ENCODE results near the gene HOMER3. TPM values are rescaled to one million over a fixed set of nuclear protein-coding genes. Genes with fewer than 3 reads are reported as not detected.

The HOMER3 gene
- total RNA-seq, 2 donors from 2014 or later, result 13.6 to 39.8 TPM

- DNase-seq (ENCODE audit: low spot score), result no peak
- no peaks in the 10 kb centered on the region for H3K27me3 ChIP-seq
- H3K36me3 ChIP-seq, result peaks cover 29% of the 10 kb centered on the region
These were observed 28.1 kb downstream of the HOMER3 start for GRCh38 chr19:18912933-18913332.

GRCh38 chr19:18910801-18911436 lies 30.1 kb downstream of the HOMER3 start:
- Histone ChIP-seq H3K4me3 (no peak overlapping the region), H3K4me1 (peaks cover 0 to 6% of the 10 kb centered on the region in 2 donors), H3K27me3 (no peaks in the 10 kb centered on the region), H3K27ac (no peak overlapping the region), H3K9me3 (no peaks in the 10 kb centered on the region), H3K36me3 (peaks cover 49% of the 10 kb centered on the region)
- no peak for DNase-seq (ENCODE audit: low spot score)
- no peak for TF ChIP-seq CTCF (IDR thresholded peaks at IDR 0.05)

More at GRCh38 chr19:18912933-18913332, 28.1 kb downstream of the HOMER3 start:
- no peak for TF ChIP-seq CTCF (IDR thresholded peaks at IDR 0.05)
- Histone ChIP-seq H3K9me3 (no peaks in the 10 kb centered on the region), H3K4me3 (no peak overlapping the region), H3K27ac (no peak overlapping the region), H3K4me1 (peaks cover 0 to 16% of the 10 kb centered on the region in 2 donors)

GRCh38 chr19:18910010-18910409 lies 31.0 kb downstream of the HOMER3 start:
- Histone ChIP-seq H3K4me3 (no peak overlapping the region), H3K4me1 (no peaks in the 10 kb centered on the region), H3K27me3 (no peaks in the 10 kb centered on the region), H3K36me3 (peaks cover 49% of the 10 kb centered on the region), H3K27ac (no peak overlapping the region), H3K9me3 (no peaks in the 10 kb centered on the region)
- TF ChIP-seq CTCF (IDR thresholded peaks at IDR 0.05), result no peak
- no peak for DNase-seq (ENCODE audit: low spot score)

GRCh38 chr19:18908917-18909619 lies 31.9 kb downstream of the HOMER3 start:
- TF ChIP-seq CTCF (IDR thresholded peaks at IDR 0.05), result no peak
- no peak overlapping the region for H3K4me3 ChIP-seq
- H3K27ac ChIP-seq, result no peak overlapping the region
- no peak for DNase-seq (ENCODE audit: low spot score)
- H3K27me3 ChIP-seq, result no peaks in the 10 kb centered on the region
- no peaks in the 10 kb centered on the region for H3K9me3 ChIP-seq
- H3K36me3 ChIP-seq, result peaks cover 42% of the 10 kb centered on the region
- H3K4me1 ChIP-seq, result no peaks in the 10 kb centered on the region

- no peak overlapping the region for H3K27ac ChIP-seq
- no peaks in the 10 kb centered on the region for H3K27me3 ChIP-seq
- no peaks in the 10 kb centered on the region for H3K9me3 ChIP-seq
- H3K36me3 ChIP-seq, result peaks cover 21% of the 10 kb centered on the region
- TF ChIP-seq CTCF (IDR thresholded peaks at IDR 0.05), result no peak
- H3K4me1 ChIP-seq, result no peaks in the 10 kb centered on the region
- no peak for DNase-seq (ENCODE audit: low spot score)
- H3K4me3 ChIP-seq, result no peak overlapping the region
These were observed 34.2 kb downstream of the HOMER3 start for GRCh38 chr19:18906605-18907519.

Measured in right atrium auricular region (tissue), 2 donors.